Measurements from ENCODE around the gene SIRT6.
"Not testable (repeated sequence)": the region's sequence is repeated elsewhere in the genome, so short reads cannot be mapped to it uniquely, and the experiment has no call there.

SIRT6 gene

GRCh38 chr19:4213116-4213515 lies 30.8 kb upstream of the SIRT6 start:
- no peak for TF ChIP-seq ZNF274 (IDR thresholded peaks at IDR 0.05; ENCODE audit: low read depth, low read length)
- H3K4me3 ChIP-seq (ENCODE audit: low read length) = no peak overlapping the region

DNA sequence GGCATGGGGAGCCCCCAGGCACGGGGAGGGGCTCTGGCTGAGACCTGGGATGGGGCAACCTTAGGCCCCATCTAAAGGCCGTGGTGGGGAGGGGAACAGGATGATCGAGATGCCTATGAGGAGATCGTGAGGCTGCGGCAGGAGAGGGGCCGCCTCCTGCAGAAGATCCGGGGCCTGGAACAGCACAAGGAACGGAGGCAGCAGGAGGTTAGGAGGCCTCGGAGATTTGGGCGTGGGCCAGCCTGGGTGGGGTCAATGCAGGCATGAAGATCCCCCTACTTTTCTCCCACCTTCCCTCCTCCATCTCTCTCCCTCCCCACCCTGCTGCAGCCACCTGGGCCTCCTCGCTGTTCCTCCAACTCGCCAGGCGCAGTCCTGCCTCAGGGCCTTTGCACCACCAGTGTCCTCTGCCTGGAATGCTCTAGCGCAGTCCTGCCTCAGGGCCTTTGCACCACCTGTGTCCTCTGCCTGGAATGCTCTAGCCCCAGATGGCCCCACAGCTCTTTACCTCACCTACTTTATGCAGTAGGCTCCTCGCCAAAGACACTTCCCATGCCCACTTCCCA lies 27.9 kb upstream of the SIRT6 start:
- no peak for TF ChIP-seq ZNF274 (IDR thresholded peaks at IDR 0.05; ENCODE audit: low read depth, low read length)
- H3K4me3 ChIP-seq (ENCODE audit: low read length) = no peak overlapping the region

- H3K4me3 ChIP-seq (ENCODE audit: low read length) = no peak overlapping the region
These were observed 26.2 kb upstream of the SIRT6 start for GRCh38 chr19:4208385-4209094.

GRCh38 chr19:4206818-4207484 lies 24.6 kb upstream of the SIRT6 start:
- TF ChIP-seq ZNF274 (IDR thresholded peaks at IDR 0.05; ENCODE audit: low read depth, low read length) = no peak
- H3K4me3 ChIP-seq (ENCODE audit: low read length) = no peak overlapping the region

More at GRCh38 chr19:4208385-4209094, 26.2 kb upstream of the SIRT6 start:
- no peak for TF ChIP-seq ZNF274 (IDR thresholded peaks at IDR 0.05; ENCODE audit: low read depth, low read length)

- no peak overlapping the region for H3K4me3 ChIP-seq (ENCODE audit: low read length)
- no peak for TF ChIP-seq ZNF274 (IDR thresholded peaks at IDR 0.05; ENCODE audit: low read depth, low read length)
These were observed 19.4 kb upstream of the SIRT6 start for GRCh38 chr19:4201798-4202197.

GRCh38 chr19:4200940-4201542 lies 18.7 kb upstream of the SIRT6 start:
- H3K4me3 ChIP-seq (ENCODE audit: low read length) = no peak overlapping the region
- no peak for TF ChIP-seq ZNF274 (IDR thresholded peaks at IDR 0.05; ENCODE audit: low read depth, low read length)

- TF ChIP-seq ZNF274 (IDR thresholded peaks at IDR 0.05; ENCODE audit: low read depth, low read length) = no peak
These were observed 17.4 kb upstream of the SIRT6 start for GRCh38 chr19:4199699-4200293.

DNA sequence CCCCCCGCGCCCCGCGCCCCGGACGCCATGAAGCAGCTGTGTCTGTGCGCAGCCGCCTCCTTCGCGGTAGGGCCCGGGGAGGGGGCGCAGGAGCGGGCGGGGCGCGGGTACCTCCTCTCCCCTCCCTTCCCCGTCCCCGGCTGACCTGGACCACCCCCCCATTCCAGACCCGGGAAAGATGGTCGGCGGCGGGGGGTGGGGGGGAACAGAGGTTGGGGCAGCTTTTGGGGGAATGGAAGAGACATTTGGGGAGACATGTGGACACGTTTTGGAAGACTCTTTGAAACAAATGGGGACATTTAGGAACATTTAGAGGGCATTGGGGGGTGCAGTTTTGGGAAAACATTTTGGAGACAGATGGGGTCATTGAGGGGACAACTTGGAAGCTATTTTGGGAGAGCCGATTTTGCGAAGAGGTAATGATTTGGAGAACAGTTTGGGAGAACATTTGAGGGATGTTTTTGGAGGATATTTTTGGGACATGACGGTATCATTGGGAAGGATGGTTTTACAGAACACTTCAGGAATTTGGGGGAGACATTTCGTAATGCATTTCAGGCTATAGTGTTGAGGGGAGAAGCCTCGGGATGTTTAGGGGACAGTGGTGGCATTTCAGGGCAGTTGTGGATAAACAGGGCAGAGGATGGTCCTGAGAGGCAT lies 16.2 kb upstream of the SIRT6 start:
- no peak for TF ChIP-seq ZNF274 (IDR thresholded peaks at IDR 0.05; ENCODE audit: low read depth, low read length)
- no peak overlapping the region for H3K4me3 ChIP-seq (ENCODE audit: low read length)

More at GRCh38 chr19:4199699-4200293, 17.4 kb upstream of the SIRT6 start:
- H3K4me3 ChIP-seq (ENCODE audit: low read length) = no peak overlapping the region

DNA sequence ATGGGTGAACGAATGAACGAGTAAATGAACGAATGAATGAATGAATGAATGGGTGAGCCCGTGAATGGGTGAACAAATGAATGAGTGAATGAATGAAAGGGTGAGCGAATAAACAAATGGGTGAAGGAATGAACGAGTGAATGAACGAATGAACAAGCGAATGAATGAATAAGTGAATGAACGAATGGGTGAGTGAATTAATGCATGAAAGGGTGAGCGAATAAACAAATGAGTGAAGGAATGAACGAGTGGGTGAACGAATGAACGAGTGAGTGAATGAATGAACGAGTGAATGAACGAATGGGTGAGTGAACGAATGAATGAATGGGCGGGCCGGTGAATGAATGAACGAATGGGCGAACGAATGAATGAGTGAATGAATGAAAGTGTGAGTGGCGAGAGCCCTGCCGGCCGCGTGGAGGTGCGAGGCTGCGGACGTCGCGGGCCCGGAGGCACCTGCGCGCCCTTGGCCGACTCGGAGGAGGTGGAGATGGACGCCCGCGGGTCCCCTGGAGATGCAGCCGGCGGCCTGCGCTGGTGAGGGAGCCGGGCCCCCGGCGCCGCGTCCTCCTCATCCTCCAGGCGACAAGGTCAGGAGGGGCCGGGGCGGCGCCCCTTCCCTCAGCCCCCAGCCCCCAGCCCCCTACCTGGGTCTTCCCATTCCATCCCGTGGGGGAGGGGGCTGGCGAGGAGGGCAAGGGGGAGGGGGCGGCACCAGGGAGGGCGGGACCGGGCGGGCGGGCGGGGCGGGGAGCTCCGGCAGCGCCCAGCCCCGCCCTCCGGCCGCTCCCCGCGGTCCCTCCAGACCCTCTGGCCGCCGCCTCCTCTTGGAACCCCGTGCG lies 15.5 kb upstream of the SIRT6 start:
- H3K4me3 ChIP-seq (ENCODE audit: low read length) = no peak overlapping the region
- TF ChIP-seq ZNF274 (IDR thresholded peaks at IDR 0.05; ENCODE audit: low read depth, low read length) = no peak

DNA sequence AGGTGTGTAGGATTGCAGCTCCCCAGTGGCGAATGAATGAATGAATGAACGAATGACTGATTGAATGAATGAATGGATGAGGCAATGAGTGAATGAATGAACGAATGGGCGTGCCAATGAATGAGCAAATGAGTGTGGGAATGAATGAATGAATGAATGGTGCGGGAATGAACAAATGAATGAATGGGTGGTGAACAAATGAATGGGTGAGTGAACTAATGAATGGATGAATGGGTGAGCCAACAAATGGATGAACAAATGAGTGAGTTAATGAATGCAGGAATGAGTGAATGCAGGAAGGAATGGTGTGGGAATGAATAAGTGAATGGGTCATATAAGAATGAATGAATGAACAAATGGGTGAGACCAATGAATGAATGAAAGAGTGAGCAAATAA lies 14.9 kb upstream of the SIRT6 start:
- no peak for TF ChIP-seq ZNF274 (IDR thresholded peaks at IDR 0.05; ENCODE audit: low read depth, low read length)
- no peak overlapping the region for H3K4me3 ChIP-seq (ENCODE audit: low read length)

DNA sequence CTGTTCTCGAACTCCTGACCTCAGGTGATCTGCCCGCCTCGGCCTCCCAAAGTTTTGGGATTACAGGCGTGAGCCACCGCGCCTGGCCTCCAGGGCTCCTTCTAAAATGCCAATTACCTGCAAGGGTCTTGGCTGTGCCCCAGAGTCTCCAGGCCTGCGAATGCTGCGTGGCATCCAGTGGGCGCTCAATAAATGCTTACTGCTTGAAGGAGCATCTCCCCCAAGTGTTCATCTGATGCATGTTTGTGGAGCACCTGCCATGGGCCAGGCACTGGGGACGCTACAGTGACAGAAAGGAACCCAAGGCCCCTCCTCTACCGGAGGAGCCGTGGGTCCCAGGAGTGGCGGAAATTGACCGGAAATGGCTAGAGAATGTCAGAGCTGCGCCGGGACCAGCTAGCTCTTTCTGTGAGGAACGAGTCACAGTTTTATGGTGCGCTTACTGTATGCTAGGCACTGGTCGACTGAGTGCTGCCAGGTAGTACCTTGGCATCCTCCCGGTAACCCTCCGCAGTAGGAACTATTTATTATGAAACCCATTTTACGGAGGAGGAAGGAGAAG lies 14.3 kb upstream of the SIRT6 start:
- no peak overlapping the region for H3K4me3 ChIP-seq (ENCODE audit: low read length)
- TF ChIP-seq ZNF274 (IDR thresholded peaks at IDR 0.05; ENCODE audit: low read depth, low read length) = no peak

GRCh38 chr19:4196009-4196408 lies 13.6 kb upstream of the SIRT6 start:
- H3K4me3 ChIP-seq (ENCODE audit: low read length) = no peak overlapping the region
- TF ChIP-seq ZNF274 (IDR thresholded peaks at IDR 0.05; ENCODE audit: low read depth, low read length) = no peak

- H3K4me3 ChIP-seq (ENCODE audit: low read length) = no peak overlapping the region
These were observed 12.0 kb upstream of the SIRT6 start for GRCh38 chr19:4194353-4194752.

GRCh38 chr19:4192537-4192936 lies 10.2 kb upstream of the SIRT6 start:
- H3K4me3 ChIP-seq (ENCODE audit: low read length) = not testable (repeated sequence)

More at GRCh38 chr19:4194353-4194752, 12.0 kb upstream of the SIRT6 start:
- TF ChIP-seq ZNF274 (IDR thresholded peaks at IDR 0.05; ENCODE audit: low read depth, low read length) = no peak

All from GM08714 (cell line).